ENCODE results near the gene CCDC6.
"Not testable (repeated sequence)": the region's sequence is repeated elsewhere in the genome, so short reads cannot be mapped to it uniquely, and the experiment has no call there.

Gene CCDC6

GRCh38 chr10:59748834-59749233 is 157.5 kb downstream of the CCDC6 start:
- H3K27ac ChIP-seq (ENCODE audit: low read depth, low read length, poor library complexity, severe bottlenecking) = no peak overlapping the region
- H3K27me3 ChIP-seq (ENCODE audit: insufficient read depth, low read length) = no peaks in the 10 kb centered on the region
- H3K79me2 ChIP-seq (ENCODE audit: insufficient read depth, low read length) = no peaks in the 10 kb centered on the region
- no peaks in the 10 kb centered on the region for H3K9me3 ChIP-seq (ENCODE audit: low read length)
- no peak overlapping the region for H3K9ac ChIP-seq (ENCODE audit: low read length)
- no peak overlapping the region for H3K4me2 ChIP-seq (ENCODE audit: low read length)
- H3K9me2 ChIP-seq (ENCODE audit: low read depth, low read length) = no peaks in the 10 kb centered on the region
- H3K4me1 ChIP-seq (ENCODE audit: insufficient read depth, low read length, severe bottlenecking) = no peaks in the 10 kb centered on the region
- H3K4me3 ChIP-seq (ENCODE audit: low read depth, low read length, poor library complexity, severe bottlenecking) = no peak overlapping the region
- H3K36me3 ChIP-seq (ENCODE audit: insufficient read depth, low read length) = no peaks in the 10 kb centered on the region
- H3F3A ChIP-seq (ENCODE audit: insufficient read depth, low read length) = no peaks in the 10 kb centered on the region
- no peak overlapping the region for H2AFZ ChIP-seq (ENCODE audit: low read length)
- H4K20me1 ChIP-seq (ENCODE audit: insufficient read depth, low read length) = no peaks in the 10 kb centered on the region
- TF ChIP-seq CTCF (IDR thresholded peaks at IDR 0.05; ENCODE audit: low read length) (no peak), EZH2 (IDR thresholded peaks at IDR 0.05; ENCODE audit: borderline replicate concordance, low read length) (no peak)

- no peaks in the 10 kb centered on the region for H3K36me3 ChIP-seq (ENCODE audit: insufficient read depth, low read length)
- H3K4me2 ChIP-seq (ENCODE audit: low read length) = no peak overlapping the region
- H3K9me3 ChIP-seq (ENCODE audit: low read length) = no peaks in the 10 kb centered on the region
- no peak overlapping the region for H2AFZ ChIP-seq (ENCODE audit: low read length)
- no peaks in the 10 kb centered on the region for H4K20me1 ChIP-seq (ENCODE audit: insufficient read depth, low read length)
- H3K27me3 ChIP-seq (ENCODE audit: insufficient read depth, low read length) = no peaks in the 10 kb centered on the region
- no peak overlapping the region for H3K27ac ChIP-seq (ENCODE audit: low read depth, low read length, poor library complexity, severe bottlenecking)
- no peaks in the 10 kb centered on the region for H3K9me2 ChIP-seq (ENCODE audit: low read depth, low read length)
- H3K4me3 ChIP-seq (ENCODE audit: low read depth, low read length, poor library complexity, severe bottlenecking) = no peak overlapping the region
- H3K9ac ChIP-seq (ENCODE audit: low read length) = no peak overlapping the region
- no peak for TF ChIP-seq CTCF (IDR thresholded peaks at IDR 0.05; ENCODE audit: low read length)
- TF ChIP-seq EZH2 (IDR thresholded peaks at IDR 0.05; ENCODE audit: borderline replicate concordance, low read length) = no peak
- H3K4me1 ChIP-seq (ENCODE audit: insufficient read depth, low read length, severe bottlenecking) = no peaks in the 10 kb centered on the region
- no peaks in the 10 kb centered on the region for H3K79me2 ChIP-seq (ENCODE audit: insufficient read depth, low read length)
- H3F3A ChIP-seq (ENCODE audit: insufficient read depth, low read length) = no peaks in the 10 kb centered on the region
These were observed 161.1 kb downstream of the CCDC6 start for GRCh38 chr10:59745163-59745650.

GRCh38 chr10:59744762-59745161 is 161.6 kb downstream of the CCDC6 start:
- H2AFZ ChIP-seq (ENCODE audit: low read length); H3K27ac ChIP-seq (ENCODE audit: low read depth, low read length, poor library complexity, severe bottlenecking); H3K4me2 ChIP-seq (ENCODE audit: low read length); H3F3A ChIP-seq (ENCODE audit: insufficient read depth, low read length); H3K9me3 ChIP-seq (ENCODE audit: low read length); H3K36me3 ChIP-seq (ENCODE audit: insufficient read depth, low read length); H3K79me2 ChIP-seq (ENCODE audit: insufficient read depth, low read length); H3K9ac ChIP-seq (ENCODE audit: low read length); H3K4me1 ChIP-seq (ENCODE audit: insufficient read depth, low read length, severe bottlenecking); H3K4me3 ChIP-seq (ENCODE audit: low read depth, low read length, poor library complexity, severe bottlenecking); H4K20me1 ChIP-seq (ENCODE audit: insufficient read depth, low read length); H3K9me2 ChIP-seq (ENCODE audit: low read depth, low read length); H3K27me3 ChIP-seq (ENCODE audit: insufficient read depth, low read length): not testable (repeated sequence)

- not testable (repeated sequence) for H3K4me3 ChIP-seq (ENCODE audit: low read depth, low read length, poor library complexity, severe bottlenecking); H3K9me3 ChIP-seq (ENCODE audit: low read length); H3K27me3 ChIP-seq (ENCODE audit: insufficient read depth, low read length); H4K20me1 ChIP-seq (ENCODE audit: insufficient read depth, low read length); H3K27ac ChIP-seq (ENCODE audit: low read depth, low read length, poor library complexity, severe bottlenecking); H3K79me2 ChIP-seq (ENCODE audit: insufficient read depth, low read length); H3F3A ChIP-seq (ENCODE audit: insufficient read depth, low read length); H3K4me1 ChIP-seq (ENCODE audit: insufficient read depth, low read length, severe bottlenecking); H3K36me3 ChIP-seq (ENCODE audit: insufficient read depth, low read length); H3K9me2 ChIP-seq (ENCODE audit: low read depth, low read length); H3K4me2 ChIP-seq (ENCODE audit: low read length); H3K9ac ChIP-seq (ENCODE audit: low read length); H2AFZ ChIP-seq (ENCODE audit: low read length)
These were observed 162.2 kb downstream of the CCDC6 start for GRCh38 chr10:59744156-59744555.

Measured in OCI-LY1 (cell line).